ENCODE results near the gene SEC23IP.
"Not testable (repeated sequence)": the region's sequence is repeated elsewhere in the genome, so short reads cannot be mapped to it uniquely, and the experiment has no call there.

The SEC23IP gene

DNA sequence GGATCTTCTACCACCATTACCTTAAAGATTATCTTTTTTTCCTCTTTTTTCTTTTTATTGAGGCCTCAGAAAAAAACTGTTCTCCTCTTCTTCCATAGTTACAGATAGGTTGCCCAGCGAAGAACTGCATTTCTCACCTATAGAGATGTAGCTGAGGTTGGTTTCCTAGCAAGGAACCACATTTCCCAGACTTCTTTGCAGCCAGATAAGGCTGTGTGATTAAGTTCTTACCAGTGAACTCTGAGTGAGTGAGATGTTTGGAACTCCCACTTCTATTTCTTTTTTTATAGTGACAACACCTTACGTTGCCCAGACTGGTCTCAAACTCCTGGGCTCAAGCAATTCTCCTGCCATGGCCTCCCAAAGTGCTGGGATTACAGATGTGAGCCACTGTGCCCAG is 14.0 kb upstream of the SEC23IP start:
- Histone ChIP-seq H3K36me3 (ENCODE audit: control insufficient read depth, insufficient read depth, low read length) (no peaks in the 10 kb centered on the region), H3K4me1 (ENCODE audit: control insufficient read depth, insufficient read depth, low read length) (no peaks in the 10 kb centered on the region), H3K27me3 (ENCODE audit: control insufficient read depth, insufficient read depth, low read length, poor library complexity, severe bottlenecking) (peaks cover 2% of the 10 kb centered on the region), H3K9me3 (ENCODE audit: control insufficient read depth, low read length) (no peaks in the 10 kb centered on the region), H3K4me3 (ENCODE audit: insufficient read depth, low read depth, low read length) (no peak overlapping the region), H3K27ac (ENCODE audit: insufficient read depth, low read depth, low read length, poor library complexity, severe bottlenecking) (no peak overlapping the region)
- 87 to 90% methylated on average over 2 of the region's 2 CpGs for WGBS, 2 experiments

DNA sequence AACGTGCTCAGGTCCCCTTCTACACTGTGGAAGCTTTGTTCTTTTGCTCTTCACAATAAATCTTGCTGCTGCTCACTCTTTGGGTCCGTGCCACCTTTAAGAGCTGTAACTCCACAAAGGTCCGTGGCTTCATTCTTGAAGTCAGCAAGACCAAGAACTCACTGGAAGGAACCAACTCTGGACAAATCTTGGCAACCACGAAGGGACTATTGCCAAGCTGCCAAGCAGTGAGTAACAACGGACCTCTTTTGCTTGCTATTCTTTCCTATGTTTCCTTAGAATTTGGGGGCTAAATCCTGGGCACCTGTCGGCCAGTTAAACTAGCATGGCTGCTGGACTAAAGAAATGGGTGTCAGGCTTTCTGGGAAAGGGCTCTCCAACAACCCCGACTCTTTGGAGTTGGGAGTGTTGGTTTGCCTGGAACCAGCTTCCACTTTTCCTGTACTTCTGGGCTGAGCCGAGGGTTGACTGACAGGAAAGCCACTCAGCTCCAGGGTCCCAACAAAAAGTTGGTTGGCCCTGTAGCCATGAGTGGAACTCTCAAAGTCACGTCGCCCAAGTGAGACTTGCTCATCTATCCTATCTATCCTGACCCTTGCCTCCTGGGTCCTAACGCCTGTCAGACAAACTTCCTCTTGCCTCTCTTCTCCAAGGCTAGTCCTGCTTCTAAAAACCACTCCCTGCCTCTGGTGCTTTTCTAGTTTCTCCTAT is 8.5 kb upstream of the SEC23IP start:
- not testable (repeated sequence) for H3K27ac ChIP-seq (ENCODE audit: insufficient read depth, low read depth, low read length, poor library complexity, severe bottlenecking); H3K4me1 ChIP-seq (ENCODE audit: control insufficient read depth, insufficient read depth, low read length); H3K36me3 ChIP-seq (ENCODE audit: control insufficient read depth, insufficient read depth, low read length); H3K4me3 ChIP-seq (ENCODE audit: insufficient read depth, low read depth, low read length); H3K9me3 ChIP-seq (ENCODE audit: control insufficient read depth, low read length); H3K27me3 ChIP-seq (ENCODE audit: control insufficient read depth, insufficient read depth, low read length, poor library complexity, severe bottlenecking)
- WGBS, 2 experiments: 79 to 86% methylated on average over 11 of the region's 11 CpGs

DNA sequence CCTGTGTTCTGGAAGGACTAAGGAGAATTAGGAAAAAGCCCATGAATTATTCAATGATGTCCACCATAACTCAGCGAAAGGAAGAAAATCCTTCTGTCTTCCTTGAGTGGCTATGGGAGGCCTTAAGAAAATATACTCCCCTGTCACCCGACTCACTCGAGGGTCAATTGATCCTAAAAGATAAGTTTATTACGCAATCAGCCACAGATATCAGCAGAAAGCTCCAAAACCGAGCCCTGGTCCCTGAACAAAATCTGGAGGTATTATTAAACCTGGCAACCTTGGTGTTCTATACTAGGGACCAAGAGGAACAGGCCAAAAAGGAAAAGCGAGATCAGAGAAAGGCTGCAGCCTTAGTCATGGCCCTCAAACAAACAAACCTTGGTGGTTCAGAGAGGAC is 6.5 kb upstream of the SEC23IP start:
- H3K27me3 ChIP-seq (ENCODE audit: control insufficient read depth, insufficient read depth, low read length, poor library complexity, severe bottlenecking); H3K9me3 ChIP-seq (ENCODE audit: control insufficient read depth, low read length); H3K4me1 ChIP-seq (ENCODE audit: control insufficient read depth, insufficient read depth, low read length); H3K36me3 ChIP-seq (ENCODE audit: control insufficient read depth, insufficient read depth, low read length); H3K27ac ChIP-seq (ENCODE audit: insufficient read depth, low read depth, low read length, poor library complexity, severe bottlenecking); H3K4me3 ChIP-seq (ENCODE audit: insufficient read depth, low read depth, low read length): not testable (repeated sequence)
- WGBS, 2 experiments: 89 to 91% methylated on average over 6 of the region's 6 CpGs

DNA sequence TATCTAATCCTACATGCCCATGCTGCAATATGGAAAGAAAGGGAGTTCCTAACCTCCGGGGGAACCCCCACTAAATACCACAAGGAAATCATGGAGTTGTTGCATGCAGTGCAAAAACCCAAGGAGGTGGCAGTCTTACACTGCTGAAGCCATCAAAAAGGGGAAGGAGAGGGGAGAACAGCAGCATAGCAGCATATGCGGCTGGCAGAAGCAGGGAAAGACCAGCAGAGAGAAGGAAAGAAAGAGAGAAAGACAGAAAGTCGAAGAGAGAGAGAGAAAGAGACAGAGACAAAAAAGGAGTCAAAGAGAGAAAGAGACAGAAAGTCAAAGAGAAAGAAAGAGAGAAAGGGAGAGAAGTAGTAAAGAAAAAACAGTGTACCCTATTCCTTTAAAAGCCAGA is 3.8 kb upstream of the SEC23IP start:
- not testable (repeated sequence) for H3K9me3 ChIP-seq (ENCODE audit: control insufficient read depth, low read length); H3K4me1 ChIP-seq (ENCODE audit: control insufficient read depth, insufficient read depth, low read length); H3K27ac ChIP-seq (ENCODE audit: insufficient read depth, low read depth, low read length, poor library complexity, severe bottlenecking); H3K36me3 ChIP-seq (ENCODE audit: control insufficient read depth, insufficient read depth, low read length); H3K4me3 ChIP-seq (ENCODE audit: insufficient read depth, low read depth, low read length); H3K27me3 ChIP-seq (ENCODE audit: control insufficient read depth, insufficient read depth, low read length, poor library complexity, severe bottlenecking)
- 86% methylated on average over 2 of the region's 3 CpGs for WGBS, 2 experiments

DNA sequence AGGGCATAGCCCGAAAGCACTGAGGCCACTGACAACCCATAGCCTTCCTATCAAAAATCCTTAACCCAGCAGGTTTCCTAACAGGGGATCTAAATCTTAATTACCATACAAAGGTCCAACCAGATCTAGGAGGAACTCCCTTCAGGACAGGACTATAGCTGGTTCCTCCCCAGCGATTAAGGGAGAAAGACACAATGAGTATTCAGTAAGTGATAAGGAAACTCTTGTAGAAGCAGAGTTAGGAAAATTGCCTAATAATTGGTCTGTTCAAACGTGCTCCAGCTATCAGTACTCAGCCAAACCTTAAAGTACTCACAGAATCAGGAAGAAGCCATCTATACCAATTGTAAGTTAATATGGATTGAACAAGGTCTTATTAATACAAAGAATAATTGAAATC is 3.3 kb upstream of the SEC23IP start:
- H3K4me3 ChIP-seq (ENCODE audit: insufficient read depth, low read depth, low read length); H3K36me3 ChIP-seq (ENCODE audit: control insufficient read depth, insufficient read depth, low read length); H3K27ac ChIP-seq (ENCODE audit: insufficient read depth, low read depth, low read length, poor library complexity, severe bottlenecking); H3K4me1 ChIP-seq (ENCODE audit: control insufficient read depth, insufficient read depth, low read length); H3K27me3 ChIP-seq (ENCODE audit: control insufficient read depth, insufficient read depth, low read length, poor library complexity, severe bottlenecking); H3K9me3 ChIP-seq (ENCODE audit: control insufficient read depth, low read length): not testable (repeated sequence)
- 67 to 68% methylated on average over 2 to 3 of the region's 3 CpGs for WGBS, 2 experiments

DNA sequence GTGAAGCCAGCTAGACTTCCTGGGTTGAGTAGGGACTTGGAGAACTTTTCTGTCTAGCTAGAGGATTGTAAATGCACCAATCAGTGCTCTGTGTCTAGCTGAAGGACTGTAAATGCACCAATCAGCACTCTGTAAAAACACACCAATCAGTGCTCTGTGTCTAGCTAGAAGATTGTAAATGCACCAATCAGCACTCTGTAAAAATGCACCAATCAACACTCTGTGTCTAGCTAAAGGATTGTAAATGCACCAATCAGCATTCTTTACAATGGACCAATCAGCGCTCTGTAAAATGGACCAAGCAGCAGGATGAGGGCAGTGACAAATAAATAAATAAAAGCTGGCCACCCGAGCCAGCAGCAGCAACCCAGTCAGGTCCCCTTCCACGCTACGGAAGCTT is 2.2 kb upstream of the SEC23IP start:
- not testable (repeated sequence) for H3K9me3 ChIP-seq (ENCODE audit: control insufficient read depth, low read length); H3K27ac ChIP-seq (ENCODE audit: insufficient read depth, low read depth, low read length, poor library complexity, severe bottlenecking); H3K27me3 ChIP-seq (ENCODE audit: control insufficient read depth, insufficient read depth, low read length, poor library complexity, severe bottlenecking); H3K4me1 ChIP-seq (ENCODE audit: control insufficient read depth, insufficient read depth, low read length); H3K4me3 ChIP-seq (ENCODE audit: insufficient read depth, low read depth, low read length); H3K36me3 ChIP-seq (ENCODE audit: control insufficient read depth, insufficient read depth, low read length)
- whole genome bisulfite sequencing, 2 experiments: 82% methylated on average over 4 of the region's 4 CpGs

DNA sequence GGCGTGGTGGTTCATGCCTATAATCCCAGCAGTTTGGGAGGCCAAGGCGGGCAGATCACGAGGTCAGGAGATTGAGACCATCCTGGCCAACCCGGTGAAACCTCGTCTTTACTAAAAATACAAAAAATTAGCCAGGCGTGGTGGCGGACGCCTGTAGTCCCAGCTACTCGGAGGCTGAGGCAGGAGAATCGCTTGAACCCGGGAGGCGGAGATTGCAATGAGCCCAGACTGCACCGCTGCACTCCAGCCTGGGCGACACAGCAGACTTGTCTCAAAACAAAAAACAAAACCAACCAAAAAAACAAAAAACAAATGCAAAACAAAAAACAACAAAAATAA is 712 bp upstream of the SEC23IP start:
- Histone ChIP-seq H3K27ac (ENCODE audit: insufficient read depth, low read depth, low read length, poor library complexity, severe bottlenecking) (peak overlapping the region; percentile 26), H3K4me3 (ENCODE audit: insufficient read depth, low read depth, low read length) (peak overlapping the region; percentile 99)
- not testable (repeated sequence) for H3K4me1 ChIP-seq (ENCODE audit: control insufficient read depth, insufficient read depth, low read length); H3K36me3 ChIP-seq (ENCODE audit: control insufficient read depth, insufficient read depth, low read length); H3K9me3 ChIP-seq (ENCODE audit: control insufficient read depth, low read length); H3K27me3 ChIP-seq (ENCODE audit: control insufficient read depth, insufficient read depth, low read length, poor library complexity, severe bottlenecking)
- 61 to 66% methylated on average over 14 of the region's 14 CpGs for WGBS, 2 experiments

DNA sequence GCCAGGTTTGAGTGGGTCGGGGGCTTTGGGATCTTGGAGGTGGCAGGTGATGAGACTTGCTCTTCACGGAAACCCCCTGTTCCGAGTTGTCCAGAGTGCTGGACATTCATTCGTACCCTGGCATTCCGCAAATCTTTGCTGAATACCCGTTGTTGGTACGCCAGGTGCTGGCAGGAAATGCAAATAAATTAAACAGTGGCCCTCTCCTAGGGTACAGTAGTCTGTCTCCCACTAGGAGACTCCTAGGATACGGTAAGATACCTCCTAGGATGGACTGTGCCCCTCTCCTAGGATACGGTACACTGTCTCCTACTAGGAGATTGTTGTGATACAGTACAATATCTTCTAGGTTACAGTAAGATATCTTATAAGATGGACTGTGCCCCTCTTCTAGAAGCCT is 544 bp downstream of the SEC23IP start:
- peak overlapping the region; percentile 36 for H3K27ac ChIP-seq (ENCODE audit: insufficient read depth, low read depth, low read length, poor library complexity, severe bottlenecking)
- peak overlapping the region; percentile 99 for H3K4me3 ChIP-seq (ENCODE audit: insufficient read depth, low read depth, low read length)
- 6 to 8% methylated on average over 9 of the region's 9 CpGs for WGBS, 2 experiments
- no peaks in the 10 kb centered on the region for H3K9me3 ChIP-seq (ENCODE audit: control insufficient read depth, low read length)
- H3K4me1 ChIP-seq (ENCODE audit: control insufficient read depth, insufficient read depth, low read length): no peaks in the 10 kb centered on the region
- no peaks in the 10 kb centered on the region for H3K27me3 ChIP-seq (ENCODE audit: control insufficient read depth, insufficient read depth, low read length, poor library complexity, severe bottlenecking)
- no peaks in the 10 kb centered on the region for H3K36me3 ChIP-seq (ENCODE audit: control insufficient read depth, insufficient read depth, low read length)

DNA sequence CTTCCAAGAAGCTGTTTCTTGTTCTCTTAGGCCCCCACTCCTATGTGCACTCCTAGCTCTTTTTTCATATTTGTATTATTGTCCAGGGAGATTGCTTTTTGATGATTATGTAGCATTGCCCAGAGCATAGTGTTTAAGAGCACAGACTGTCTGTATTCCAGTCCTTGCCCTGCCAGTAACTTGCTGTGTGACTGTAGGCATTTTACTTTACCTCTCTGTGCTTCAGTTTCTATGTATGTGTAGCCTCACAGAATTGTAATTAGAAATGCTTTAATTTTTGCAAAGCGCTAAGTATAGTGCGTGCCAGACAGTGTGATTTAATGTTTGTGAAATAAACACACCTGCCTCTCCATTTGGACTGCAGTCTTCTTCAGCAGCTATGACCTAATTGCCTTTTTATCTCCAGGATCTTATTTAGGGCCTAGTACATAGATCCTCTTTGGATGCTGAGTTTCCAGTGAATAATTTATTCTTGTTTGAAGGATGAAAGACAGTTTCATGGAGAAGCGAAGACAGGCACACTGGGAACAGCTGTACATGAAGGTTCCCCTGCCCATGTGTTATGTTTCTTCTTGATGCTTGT is 1.4 kb downstream of the SEC23IP start:
- H3K27me3 ChIP-seq (ENCODE audit: control insufficient read depth, insufficient read depth, low read length, poor library complexity, severe bottlenecking): no peaks in the 10 kb centered on the region
- WGBS, 2 experiments: 97 to 100% methylated on average over 3 of the region's 3 CpGs
- H3K9me3 ChIP-seq (ENCODE audit: control insufficient read depth, low read length): no peaks in the 10 kb centered on the region
- no peaks in the 10 kb centered on the region for H3K4me1 ChIP-seq (ENCODE audit: control insufficient read depth, insufficient read depth, low read length)
- no peak overlapping the region for H3K27ac ChIP-seq (ENCODE audit: insufficient read depth, low read depth, low read length, poor library complexity, severe bottlenecking)
- peaks cover 7% of the 10 kb centered on the region for H3K36me3 ChIP-seq (ENCODE audit: control insufficient read depth, insufficient read depth, low read length)
- no peak overlapping the region for H3K4me3 ChIP-seq (ENCODE audit: insufficient read depth, low read depth, low read length)

DNA sequence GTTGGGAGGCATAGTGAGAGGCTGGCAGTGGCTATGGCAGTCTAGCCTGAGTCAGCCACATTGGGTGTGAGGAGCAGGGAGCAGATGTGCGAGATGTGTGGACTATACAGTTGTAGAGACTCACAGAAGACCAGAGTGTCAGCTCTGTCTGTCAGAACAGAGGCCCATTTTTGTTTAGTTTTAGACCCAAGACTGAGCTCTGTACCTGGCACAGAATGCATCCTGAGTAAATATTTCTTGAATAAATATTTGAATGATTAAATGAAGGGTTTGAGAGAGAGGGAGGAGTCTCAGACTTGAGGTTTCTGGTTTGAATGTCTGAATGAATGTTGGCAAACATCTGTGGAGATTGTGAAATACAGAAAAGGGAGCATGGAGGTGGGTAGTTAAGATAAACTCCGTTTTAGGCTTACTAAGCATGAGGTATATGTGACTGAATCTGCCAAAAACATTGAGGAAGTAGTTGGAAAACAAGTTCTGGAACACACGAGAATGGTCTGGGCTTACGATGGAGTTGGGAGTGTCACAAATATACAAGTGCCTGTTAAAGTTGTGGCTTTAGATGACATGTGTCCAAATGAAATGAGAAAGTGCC is 3.6 kb downstream of the SEC23IP start:
- H3K4me1 ChIP-seq (ENCODE audit: control insufficient read depth, insufficient read depth, low read length): no peaks in the 10 kb centered on the region
- H3K9me3 ChIP-seq (ENCODE audit: control insufficient read depth, low read length): no peaks in the 10 kb centered on the region
- H3K36me3 ChIP-seq (ENCODE audit: control insufficient read depth, insufficient read depth, low read length): peaks cover 10% of the 10 kb centered on the region
- no peak overlapping the region for H3K4me3 ChIP-seq (ENCODE audit: insufficient read depth, low read depth, low read length)
- WGBS, 2 experiments: 91 to 95% methylated on average over 4 of the region's 4 CpGs
- no peaks in the 10 kb centered on the region for H3K27me3 ChIP-seq (ENCODE audit: control insufficient read depth, insufficient read depth, low read length, poor library complexity, severe bottlenecking)
- no peak overlapping the region for H3K27ac ChIP-seq (ENCODE audit: insufficient read depth, low read depth, low read length, poor library complexity, severe bottlenecking)

All from ectodermal cell (in vitro differentiated cells).